IMR-90 (cell line): Measurements from ENCODE around the gene RAP1A. TPM values are rescaled to one million over a fixed set of nuclear protein-coding genes. Genes with fewer than 3 reads are reported as not detected.

ENCODE experiments used
- ATAC-seq: fragments of 200-7000 bp; cut with Tn5 transposase; 2 replicates; pipeline ENCODE4 v1.9.1; 2020; ENCODE audit warnings: low read depth, mild to moderate bottlenecking, moderate library complexity
- BruUV-seq: library from RNA; stranded (reverse); fragments of 400-500 nt; replicated peaks from 2 replicates; lab custom pipeline; 2021; lab: Mats Ljungman, UMichigan
- CTCF ChIA-PET: fragments of 300-600 bp; formaldehyde crosslinking; extraction: SDS; loops from one replicate; lab custom pipeline; 2021; ENCODE audit warnings: antibody characterized with exemption; lab: Yijun Ruan, JAX
- POLR2A ChIA-PET: fragments of 300-600 bp; sonication (Branson Sonifier 250); formaldehyde crosslinking; loops from one replicate; lab custom pipeline; 2022; ENCODE audit warnings: antibody characterized with exemption; ENCODE audit not compliant: unreplicated experiment; lab: Charles Lee
- DNase-seq: peaks from one replicate; pipeline ENCODE4 v3.0.0; 2013
- H2AFZ ChIP-seq: replicated peaks from 2 replicates; pipeline ENCODE3; 2013; ENCODE audit warnings: low read length, mild to moderate bottlenecking; ENCODE audit not compliant: poor library complexity
- H2AK5ac ChIP-seq: 2 replicates; pipeline ENCODE4 v1.6.1; 2013; ENCODE audit warnings: low read depth, low read length, inconsistent platforms
- H2AK9ac ChIP-seq: replicated peaks from 2 replicates; pipeline ENCODE3; 2013; ENCODE audit warnings: mild to moderate bottlenecking, low read depth, low read length, moderate library complexity; ENCODE audit not compliant: poor library complexity
- H2BK120ac ChIP-seq: 2 replicates; pipeline ENCODE4 v1.6.1; 2013; ENCODE audit warnings: low read depth, low read length, inconsistent platforms
- H2BK15ac ChIP-seq: 3 replicates; pipeline ENCODE4 v1.6.1; 2013; ENCODE audit warnings: low read depth, low read length, inconsistent platforms
- H2BK20ac ChIP-seq: 2 replicates; pipeline ENCODE4 v1.6.1; 2013; ENCODE audit warnings: low read depth, mild to moderate bottlenecking, inconsistent platforms, low read length, moderate library complexity
- H2BK5ac ChIP-seq: 2 replicates; pipeline ENCODE4 v1.6.1; 2013; ENCODE audit warnings: mild to moderate bottlenecking, low read depth, low read length, inconsistent platforms; ENCODE audit not compliant: poor library complexity, severe bottlenecking
- H3K14ac ChIP-seq: replicated peaks from 2 replicates; pipeline ENCODE4 v1.6.1; 2013; ENCODE audit warnings: low read depth, low read length, inconsistent platforms
- H3K18ac ChIP-seq: 2 replicates; pipeline ENCODE4 v1.6.1; 2013; ENCODE audit warnings: low read depth, low read length, control low read depth
- H3K23ac ChIP-seq: 2 replicates; pipeline ENCODE4 v1.6.1; 2013; ENCODE audit warnings: low read depth, low read length, inconsistent platforms
- H3K27ac ChIP-seq: 2 replicates; pipeline ENCODE4 v1.5.1; 2013; ENCODE audit warnings: mild to moderate bottlenecking, control low read depth, low read length; ENCODE audit not compliant: insufficient read depth
- H3K27me3 ChIP-seq: 2 replicates; pipeline ENCODE4 v1.6.1; 2013; ENCODE audit warnings: low read length; ENCODE audit not compliant: control insufficient read depth, insufficient read depth
- H3K36me3 ChIP-seq: 2 replicates; pipeline ENCODE4 v1.6.1; 2013; ENCODE audit warnings: low read length, mixed read lengths; ENCODE audit not compliant: control insufficient read depth, insufficient read depth
- H3K4ac ChIP-seq: 2 replicates; pipeline ENCODE4 v1.6.1; 2013; ENCODE audit warnings: low read depth, low read length, inconsistent platforms
- H3K4me1 ChIP-seq: 2 replicates; pipeline ENCODE4 v1.6.1; 2013; ENCODE audit warnings: low read length, mixed read lengths; ENCODE audit not compliant: control insufficient read depth, insufficient read depth
- H3K4me2 ChIP-seq: 2 replicates; pipeline ENCODE4 v1.6.1; 2013; ENCODE audit warnings: low read depth, mild to moderate bottlenecking, control low read depth, low read length, moderate library complexity
- H3K4me3 ChIP-seq: 2 replicates; pipeline ENCODE4 v1.5.1; 2013; ENCODE audit warnings: low read depth, mild to moderate bottlenecking, control low read depth, low read length, moderate library complexity; ENCODE audit not compliant: insufficient read depth
- H3K56ac ChIP-seq: 2 replicates; pipeline ENCODE4 v1.6.1; 2013; ENCODE audit warnings: low read length, inconsistent platforms; ENCODE audit not compliant: insufficient read depth; ENCODE audit errors: extremely low read depth
- H3K79me1 ChIP-seq, 2 experiments: 2 replicates each; pipeline ENCODE4 v1.6.1; 2013; ENCODE audit warnings: low read length in 2 of 2, inconsistent platforms in 1 of 2, low read depth in 1 of 2
- H3K9ac ChIP-seq: 2 replicates; pipeline ENCODE4 v1.6.1; 2013; ENCODE audit warnings: low read depth, low read length, control low read depth
- H3K9me1 ChIP-seq: 2 replicates; pipeline ENCODE4 v1.6.1; 2013; ENCODE audit warnings: low read length, inconsistent platforms; ENCODE audit not compliant: insufficient read depth
- H3K9me3 ChIP-seq: 2 replicates; pipeline ENCODE4 v1.6.1; 2013; ENCODE audit warnings: low read length; ENCODE audit not compliant: control insufficient read depth, insufficient read depth
- H4K20me1 ChIP-seq: 2 replicates; pipeline ENCODE4 v1.6.1; 2013; ENCODE audit warnings: low read length, inconsistent platforms; ENCODE audit not compliant: insufficient read depth
- H4K5ac ChIP-seq: 2 replicates; pipeline ENCODE4 v1.6.1; 2013; ENCODE audit warnings: mild to moderate bottlenecking, low read depth, low read length, control low read depth
- H4K8ac ChIP-seq, 2 experiments: 2 replicates each; pipeline ENCODE4 v1.6.1; 2013; ENCODE audit warnings: low read depth in 2 of 2, low read length in 2 of 2, control low read depth in 1 of 2, inconsistent platforms in 1 of 2
- H4K91ac ChIP-seq: 2 replicates; pipeline ENCODE4 v1.6.1; 2013; ENCODE audit warnings: low read depth, low read length, inconsistent platforms; ENCODE audit not compliant: insufficient read depth
- CEBPB ChIP-seq: IDR thresholded peaks from 2 replicates; pipeline ENCODE4 v1.6.1; 2012; ENCODE audit warnings: low read depth, low read length, improper control_type of control experiment
- ELK1 ChIP-seq: fragments of 150-350 bp; IDR thresholded peaks from 2 replicates; pipeline ENCODE4 v1.6.1; 2016; ENCODE audit warnings: low read depth, mild to moderate bottlenecking, low read length, moderate library complexity, borderline replicate concordance
- WGBS, 2 experiments: methylation state at CpG; one replicate each; pipeline versions ENCODE4 v1.1.5 to v1.1.7; 2013; ENCODE audit warnings: missing lambda C conversion rate in 2 of 2; ENCODE audit not compliant: insufficient read length in 1 of 2; ENCODE audit errors: extremely low coverage in 2 of 2; 5-methylcytosine and 5-hydroxymethylcytosine counted together
- dilution Hi-C: fragments of 300-500 bp; cut with HindIII; formaldehyde crosslinking; loops from one replicate; pipeline ENCODE4 v1.14.3; 2018; ENCODE audit warnings: low sequenced_read_pairs; ENCODE audit not compliant: unreplicated experiment
- in situ Hi-C: fragments of 300-500 bp; cut with MboI; formaldehyde crosslinking; loops from 3 replicates; pipeline ENCODE4 v1.14.3; 2019; ENCODE audit warnings: low sequenced_read_pairs, inconsistent platforms, mixed read lengths
- intact Hi-C: fragments of 100-400 bp; cut with micrococcal nuclease; formaldehyde crosslinking; loops from 2 replicates; pipeline ENCODE4 v1.10.0; 2022
- polyA plus RNA-seq, 3 experiments: library from polyadenylated mRNA; depleted of rRNA; stranded (reverse); fragments of >200 nt; gene quantifications; 2 replicates each; pipeline ENCODE4 v1.2.3, GENCODE V29; 2012; ENCODE audit warnings: low replicate concordance in 1 of 3
- total RNA-seq: library from RNA; depleted of rRNA; stranded (reverse); fragments of >200 nt; gene quantifications from 2 replicates; pipeline ENCODE4 v1.2.3, GENCODE V29; 2012

The RAP1A gene
- total and polyA plus RNA-seq, 2 of the 4 experiments (the other 2 are of a cell fraction): 18.1 to 43.6 TPM

GRCh38 chr1:111707906-111708305 is 88.3 kb downstream of the RAP1A start:
- no peak for TF ChIP-seq ELK1
- TF ChIP-seq CEBPB: peak; percentile 90
- peaks cover 0 to 31% of the 10 kb centered on the region in 2 experiments; a peak in 2 of 4 replicates for H3K79me1 ChIP-seq
- peak overlapping the region; percentile 90 for H3K4ac ChIP-seq
- ChIA-PET POLR2A (no interaction called here), CTCF (interaction anchor here (1.2 to 1.6 kb wide), 2 partner anchors 47 to 200 kb away, joined by 3 to 9 read pairs; no protein-coding TSS in a partner anchor)
- dilution Hi-C loops (no loop called here), intact Hi-C loops (no loop called here), in situ Hi-C loops (no loop called here)
- peak overlapping the region; percentile 76 to 81 for H4K8ac ChIP-seq
- peaks cover 7% of the 10 kb centered on the region; the same call in 1 of the 2 replicates for H3K36me3 ChIP-seq
- peaks cover 10% of the 10 kb centered on the region for H3K4me1 ChIP-seq
- peak overlapping the region; percentile 68 for H2BK20ac ChIP-seq
- H2BK5ac ChIP-seq: peak overlapping the region; percentile 73
- H3K18ac ChIP-seq: peak overlapping the region; percentile 90; the same call in 1 of the 2 replicates
- H2BK15ac ChIP-seq: peak overlapping the region; percentile 91; the same call in 2 of the 3 replicates
- DNase-seq (peak; percentile 51), ATAC-seq (0 out of 2 replicates have a peak, but pooled peaks have one; percentile 38)
- no peak overlapping the region for H3K4me3 ChIP-seq
- H4K20me1 ChIP-seq: no peaks in the 10 kb centered on the region
- BruUV-seq: no TSS peak
- H4K5ac ChIP-seq: no peak overlapping the region; the same call in 1 of the 2 replicates
- H2AK5ac ChIP-seq: peak overlapping the region; percentile 80
- H3K9me3 ChIP-seq: no peaks in the 10 kb centered on the region
- H3K56ac ChIP-seq: peak overlapping the region; percentile 53; the same call in 1 of the 2 replicates
- WGBS, 2 experiments: no CpG with 5 or more reads among the region's 9 CpGs
- H3K9ac ChIP-seq: no peak overlapping the region
- H3K9me1 ChIP-seq: peaks cover 7% of the 10 kb centered on the region; the same call in 1 of the 2 replicates
- no peaks in the 10 kb centered on the region for H3K27me3 ChIP-seq
- peak overlapping the region; percentile 27; the same call in 1 of the 2 replicates for H3K14ac ChIP-seq
- peak overlapping the region; percentile 91 for H4K91ac ChIP-seq
- no peak overlapping the region for H2AK9ac ChIP-seq
- no peak overlapping the region for H2AFZ ChIP-seq
- H3K4me2 ChIP-seq: peak overlapping the region; percentile 35; the same call in 1 of the 2 replicates
- peak overlapping the region; percentile 92 for H2BK120ac ChIP-seq
- H3K27ac ChIP-seq: peak overlapping the region; percentile 65
- H3K23ac ChIP-seq: peak overlapping the region; percentile 48; the same call in 1 of the 2 replicates
